Middle frontal gyrus (tissue), 1 donor: ENCODE measurements around the gene ENTREP3.
"Not testable (repeated sequence)": the region's sequence is repeated elsewhere in the genome, so short reads cannot be mapped to it uniquely, and the experiment has no call there.

Source experiments
- DNase-seq: peaks from one replicate; pipeline ENCODE4 v3.0.0-alpha.2; 2015; ENCODE audit warnings: low spot score; ENCODE audit errors: extremely low spot score

Gene ENTREP3

GRCh38 chr1:155253208-155253607, 2.1 kb downstream of the ENTREP3 start:
- DNase-seq, result no peak

- DNase-seq, result no peak
Observed at GRCh38 chr1:155251566-155251965, 3.7 kb downstream of the ENTREP3 start.

DNA sequence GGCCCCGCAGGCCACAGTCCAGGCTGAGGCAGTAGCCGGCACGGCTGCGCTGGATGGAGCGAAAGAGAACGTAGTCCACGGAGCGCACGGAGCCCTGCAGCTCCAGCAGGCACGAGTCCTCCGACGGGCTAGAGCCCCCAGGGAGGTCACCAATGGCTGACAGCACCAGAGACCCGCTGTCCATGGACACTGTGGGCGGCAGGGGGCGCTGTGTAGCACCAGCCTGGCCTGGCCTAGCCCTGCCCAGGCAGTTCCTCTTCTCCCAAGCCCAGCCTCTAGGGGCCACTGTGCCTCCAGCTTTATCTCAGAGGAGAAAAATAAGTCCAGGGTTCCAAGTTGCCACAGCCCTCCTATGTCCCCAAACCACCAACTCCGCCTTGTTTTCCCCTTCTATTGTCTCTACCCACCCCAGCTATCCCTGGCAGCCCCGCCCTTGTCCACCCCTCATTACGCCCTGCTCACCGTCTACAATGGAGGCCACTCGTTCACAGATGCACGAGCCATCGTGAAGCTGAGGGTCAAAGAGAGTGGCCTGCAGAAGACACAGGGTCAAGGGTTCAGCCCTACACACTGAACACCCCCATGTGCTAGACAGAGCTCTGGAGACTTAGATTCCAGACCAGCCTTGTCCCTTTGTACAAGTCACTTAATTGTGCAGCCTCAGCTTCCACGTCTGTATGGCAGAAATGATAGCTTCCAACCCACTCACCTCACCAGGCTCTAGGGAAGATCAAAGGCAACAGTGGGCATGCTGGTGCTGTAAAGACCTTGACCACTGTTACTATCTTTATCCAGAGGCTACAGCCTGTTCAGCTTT, 4.4 kb downstream of the ENTREP3 start:
- peak; percentile 84 for DNase-seq

- no peak for DNase-seq
Observed at GRCh38 chr1:155250246-155250632, 5.0 kb downstream of the ENTREP3 start.

DNA sequence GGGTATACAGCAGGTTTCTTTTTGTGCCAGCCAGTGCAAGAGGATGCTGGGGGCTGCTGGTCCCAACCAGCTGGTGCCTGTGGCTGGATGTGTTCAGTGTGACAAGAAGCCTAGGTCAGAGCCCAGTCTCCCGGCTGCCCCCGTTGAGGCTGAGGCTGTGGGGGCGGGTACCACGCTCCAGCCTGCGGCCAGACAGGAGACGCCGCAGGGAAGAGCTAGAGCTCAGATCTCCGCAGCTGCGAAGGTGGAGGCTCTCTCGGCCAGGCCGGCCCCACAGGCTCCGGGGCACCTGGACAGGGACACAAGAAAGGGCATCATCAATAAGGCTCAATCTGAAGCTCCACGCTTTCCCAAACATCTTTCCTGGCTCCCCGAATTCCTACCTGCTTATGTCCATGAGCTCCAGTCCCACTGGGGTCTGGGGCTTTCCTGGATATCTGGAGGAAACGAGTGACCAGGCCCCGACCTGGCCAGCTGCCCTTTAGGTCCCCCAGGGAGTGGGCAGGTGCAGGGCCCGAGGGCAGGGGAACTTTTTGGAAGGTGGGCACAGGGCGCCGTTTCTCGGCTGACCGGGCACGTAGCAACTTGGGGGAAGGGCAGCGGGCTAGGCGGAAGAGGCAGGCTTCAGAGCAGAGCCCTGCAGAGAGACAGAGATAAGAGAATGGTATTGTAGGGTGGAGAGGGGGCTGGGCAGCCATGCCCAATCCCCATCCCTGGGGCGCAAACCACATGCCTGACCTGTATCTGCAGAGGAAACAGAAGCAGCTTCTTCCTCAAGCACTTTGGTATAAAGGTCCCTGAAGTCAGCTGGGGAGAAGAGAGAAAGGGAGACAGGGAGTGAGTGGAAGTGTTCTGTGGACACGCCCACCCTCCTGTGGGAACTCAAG, 7.4 kb downstream of the ENTREP3 start:
- DNase-seq, result no peak

DNA sequence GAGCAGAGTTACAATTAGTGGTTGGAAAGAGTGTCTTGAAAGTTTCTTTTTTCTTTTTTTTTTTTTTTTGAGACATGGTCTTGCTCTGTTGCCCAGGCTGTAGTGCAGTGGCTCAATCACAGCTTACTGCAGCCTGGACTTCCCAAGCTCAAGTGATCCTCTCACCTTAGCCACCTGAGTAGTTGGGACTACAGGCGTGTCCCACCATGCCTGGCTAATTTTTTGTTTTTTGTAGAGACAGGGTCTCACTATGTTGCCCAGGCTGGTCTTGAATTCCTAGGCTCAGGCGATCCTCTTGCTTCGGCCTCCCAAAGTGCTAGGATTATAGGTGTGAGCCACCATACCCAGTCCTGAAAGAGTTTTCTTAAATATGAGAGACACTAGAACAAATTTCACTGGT, 8.5 kb downstream of the ENTREP3 start:
- DNase-seq, result not testable (repeated sequence)

GRCh38 chr1:155245163-155245524, 10.1 kb downstream of the ENTREP3 start:
- no peak for DNase-seq

DNA sequence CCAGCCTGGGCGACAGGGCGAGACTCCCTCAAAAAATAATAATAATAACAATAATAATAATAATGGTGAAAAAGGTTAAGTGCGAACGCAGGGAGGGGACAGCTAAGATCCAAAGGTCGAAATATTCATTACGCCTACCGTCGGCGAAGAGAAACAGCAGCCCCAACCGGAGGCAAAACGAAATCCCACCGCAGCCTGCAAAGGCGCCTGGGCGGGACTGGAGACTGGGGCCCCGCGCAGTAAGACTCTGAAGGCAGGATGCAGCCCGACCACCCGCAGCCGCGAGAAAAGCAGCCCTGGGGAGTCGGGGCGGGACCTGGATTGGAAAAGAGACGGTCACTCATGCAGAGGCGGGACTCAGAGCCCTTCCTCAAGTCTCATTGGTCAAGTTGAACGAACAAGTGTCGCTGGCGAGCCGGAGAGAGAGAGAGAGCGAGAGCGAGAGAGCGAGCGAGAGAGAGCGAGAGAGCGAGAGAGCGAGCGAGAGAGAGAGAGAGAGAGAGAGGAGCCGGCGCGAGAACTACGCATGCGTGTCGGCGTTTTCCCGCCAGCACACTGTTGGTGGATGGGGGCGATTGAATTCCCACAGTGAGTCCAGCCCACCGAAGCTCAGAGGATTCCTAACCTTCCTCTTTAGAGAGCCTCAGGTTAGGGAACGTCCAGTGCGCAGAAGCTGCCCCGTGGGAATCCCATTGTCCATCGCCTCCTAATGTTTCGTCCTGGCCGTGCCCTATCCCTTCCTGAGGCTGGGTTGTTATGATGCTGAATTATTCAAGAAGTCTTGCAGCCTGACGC, 10.7 kb downstream of the ENTREP3 start:
- DNase-seq, result peak; percentile 97

GRCh38 chr1:155242805-155243358, 12.4 kb downstream of the ENTREP3 start:
- no peak for DNase-seq

DNA sequence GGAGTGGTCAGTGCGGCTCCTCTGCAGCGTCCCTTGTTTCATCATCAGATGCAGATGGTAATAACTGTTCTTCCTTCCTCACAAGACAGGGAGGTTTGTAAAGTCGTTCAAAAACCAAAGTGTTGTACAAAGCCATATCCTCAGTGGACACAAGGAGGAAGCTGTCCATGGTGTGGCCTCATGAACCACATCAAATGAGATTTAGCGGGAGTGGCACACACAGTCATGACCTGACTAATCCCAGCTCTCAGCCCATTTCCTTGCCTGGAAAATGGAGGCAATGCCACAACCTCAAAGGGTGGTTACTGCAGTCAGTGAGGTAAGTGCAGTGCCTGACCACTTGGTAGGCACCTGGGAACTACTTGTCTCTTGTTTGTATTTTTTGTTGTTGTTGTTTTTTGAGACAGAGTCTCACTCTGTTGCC, 13.4 kb downstream of the ENTREP3 start:
- no peak for DNase-seq

DNA sequence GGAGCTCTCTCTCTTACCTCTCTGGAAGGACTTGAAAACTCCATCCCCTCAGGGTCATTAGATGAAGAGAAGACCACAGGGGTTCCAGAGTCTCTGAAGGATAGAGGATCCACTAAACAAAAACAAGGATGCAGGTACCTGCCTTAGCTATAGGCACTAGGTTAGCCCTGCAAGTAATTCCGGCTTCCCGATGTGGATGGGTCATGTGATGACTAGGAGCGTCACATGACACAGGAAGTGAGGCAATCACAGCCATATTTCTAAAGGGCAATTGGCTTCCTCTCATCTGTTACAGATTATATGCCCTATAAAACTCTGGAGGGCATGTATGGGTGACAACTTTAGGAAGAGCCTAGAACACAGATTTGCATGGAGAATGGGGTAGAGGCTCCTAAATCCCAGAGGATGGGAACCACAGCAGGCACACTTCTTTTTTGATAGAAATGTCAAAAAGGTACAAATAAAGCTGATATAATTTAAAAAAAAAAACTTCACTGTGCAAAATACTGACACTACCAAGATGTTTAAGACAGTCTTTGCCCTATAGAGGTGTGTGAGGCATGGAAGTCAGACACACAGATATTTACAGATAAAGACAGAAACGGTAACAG, 14.1 kb downstream of the ENTREP3 start:
- peak; percentile 88 for DNase-seq

GRCh38 chr1:155236451-155236850, 18.8 kb downstream of the ENTREP3 start:
- no peak for DNase-seq

GRCh38 chr1:155235375-155235774, 19.9 kb downstream of the ENTREP3 start:
- DNase-seq, result not testable (repeated sequence)

DNA sequence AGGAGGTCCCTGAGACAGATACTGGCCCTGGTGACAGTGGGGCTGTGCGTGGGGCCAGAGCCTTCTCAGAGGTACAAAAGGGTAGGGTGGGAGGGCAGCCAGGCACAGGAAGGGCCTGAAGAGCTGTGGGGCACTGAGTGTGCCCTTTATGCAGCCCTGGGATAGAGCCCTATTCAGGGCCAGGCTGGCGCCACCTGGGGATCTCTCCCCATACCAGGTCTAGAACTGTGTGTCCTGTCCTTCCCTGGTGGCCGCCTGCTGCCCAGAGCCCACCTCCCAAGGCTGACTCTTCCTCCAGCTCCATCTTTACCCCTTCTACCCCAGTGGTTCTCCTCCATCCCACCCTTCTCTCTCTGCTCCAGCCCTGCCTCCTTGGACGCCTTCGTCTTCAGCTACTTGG, 21.8 kb downstream of the ENTREP3 start:
- not testable (repeated sequence) for DNase-seq

DNA sequence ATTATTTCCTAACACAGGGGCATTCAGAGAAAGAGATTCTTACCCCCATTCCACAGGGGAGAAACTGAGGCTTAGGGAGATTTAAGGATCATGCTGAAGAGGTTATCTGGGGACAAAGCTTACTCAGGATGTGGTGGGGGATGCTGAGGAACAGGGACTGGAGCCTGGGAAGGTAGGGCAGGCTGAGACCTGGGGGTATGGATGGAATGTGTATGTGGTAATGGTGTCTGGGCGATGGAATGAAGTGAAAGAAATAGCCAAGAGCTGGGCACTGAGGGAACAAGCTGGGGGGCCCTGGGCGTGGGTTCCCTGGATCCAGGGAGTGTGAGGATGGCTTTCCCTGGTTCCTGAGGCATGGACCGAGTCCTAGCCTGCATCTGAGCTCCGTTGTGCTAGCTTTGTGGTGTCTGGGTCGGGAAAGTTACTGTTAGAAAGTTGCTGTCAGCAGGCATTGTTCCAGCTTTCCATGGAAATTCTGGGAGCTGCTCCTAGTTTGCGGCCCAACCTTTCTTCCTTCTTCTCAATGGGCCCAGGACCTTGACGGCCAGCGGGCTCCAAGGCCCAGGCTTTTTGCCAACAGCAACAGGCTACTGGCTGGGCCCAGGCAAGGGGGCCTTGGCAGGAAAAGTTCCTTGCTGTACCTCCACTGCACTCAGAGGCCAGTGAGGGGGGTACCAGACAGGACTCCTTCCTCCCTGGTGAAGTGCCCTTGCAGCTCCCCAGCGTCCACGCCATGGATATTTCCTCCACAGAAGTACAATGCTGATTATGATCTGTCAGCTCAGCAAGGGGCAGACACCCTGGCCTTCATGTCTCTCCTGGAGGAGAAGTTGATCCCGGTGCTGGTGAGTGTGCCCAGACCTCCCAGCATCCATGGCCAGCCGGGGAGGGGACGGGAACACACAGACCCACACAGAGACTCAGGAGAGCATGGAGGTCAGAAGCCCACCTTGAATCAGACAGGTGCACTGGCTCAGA, 23.0 kb downstream of the ENTREP3 start:
- not testable (repeated sequence) for DNase-seq

DNA sequence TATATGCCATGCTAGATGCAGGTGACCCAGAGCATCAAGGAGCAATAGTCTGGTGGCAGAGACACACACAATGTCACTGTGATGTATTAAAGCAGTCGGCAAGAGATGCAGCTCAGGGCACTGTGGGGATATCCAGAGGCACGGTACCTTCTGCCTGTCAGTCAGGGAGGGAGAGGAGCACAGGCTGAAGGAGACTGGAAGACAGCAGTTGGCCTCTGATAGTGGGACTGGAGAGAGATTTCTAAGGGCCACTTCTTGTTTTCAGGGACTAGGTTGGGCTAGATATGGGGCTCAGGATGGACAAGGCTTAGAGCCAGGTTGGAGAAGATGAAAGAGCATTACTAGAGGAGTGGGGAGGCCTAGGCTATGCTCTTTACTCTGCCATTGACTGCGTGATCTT, 24.0 kb downstream of the ENTREP3 start:
- not testable (repeated sequence) for DNase-seq

GRCh38 chr1:155228096-155228427, 27.2 kb downstream of the ENTREP3 start:
- DNase-seq, result no peak

DNA sequence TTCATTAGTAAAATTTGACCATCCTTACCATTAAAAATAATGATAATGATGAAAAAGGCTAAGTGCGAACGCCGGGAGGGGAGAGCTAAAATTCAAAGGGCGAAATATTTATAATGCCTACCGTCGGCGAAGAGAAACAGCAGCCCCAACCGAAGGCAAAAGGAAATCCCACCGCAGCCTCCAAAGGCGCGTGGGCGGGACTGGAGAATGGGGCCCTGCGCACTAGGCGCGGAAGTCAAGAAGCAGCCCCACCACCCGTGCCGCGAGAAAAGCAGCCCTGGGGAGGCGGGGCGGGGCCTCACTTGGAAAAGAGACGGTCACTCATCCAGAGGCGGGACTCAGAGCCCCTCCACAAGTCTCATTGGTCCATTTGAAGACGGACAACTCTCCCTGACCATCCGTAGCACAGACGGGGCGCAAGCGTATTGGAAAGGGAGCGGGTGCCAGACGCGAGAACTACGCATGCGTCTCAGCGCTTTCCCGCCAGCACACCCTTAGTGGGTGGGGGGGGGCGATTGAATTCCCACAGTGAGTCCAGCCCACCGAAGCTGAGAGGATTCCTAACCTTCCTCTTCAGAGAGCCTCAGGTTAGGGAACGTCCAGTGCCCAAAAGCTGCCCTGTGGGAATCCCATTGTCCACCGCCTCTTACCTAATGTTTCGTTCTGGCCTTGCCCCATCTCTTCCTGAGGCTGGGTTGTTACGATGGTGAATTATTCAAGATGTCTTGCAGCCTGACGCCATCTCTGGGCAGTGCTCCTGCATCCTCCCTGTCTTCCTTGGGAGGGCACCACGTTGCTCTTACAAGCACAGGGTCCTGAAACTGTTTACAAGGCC, 27.8 kb downstream of the ENTREP3 start:
- DNase-seq, result peak; percentile 97

DNA sequence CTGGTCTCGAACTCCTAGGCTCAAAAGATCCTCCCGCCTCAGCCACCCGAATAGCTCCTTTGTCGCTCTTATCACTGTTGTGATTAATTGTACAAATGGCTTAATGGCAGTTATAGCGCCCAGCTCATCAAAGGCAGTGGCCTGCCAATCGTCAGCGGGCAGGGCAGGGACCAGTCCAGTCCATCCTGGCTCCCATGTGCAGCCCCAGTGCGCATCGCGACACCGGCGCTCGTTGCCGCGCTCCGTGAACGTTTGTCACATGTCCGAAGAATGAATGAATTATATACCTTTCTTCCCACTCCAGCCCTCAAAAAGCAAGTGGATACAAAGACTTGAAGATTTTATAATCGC, 28.4 kb downstream of the ENTREP3 start:
- no peak for DNase-seq
